Measurements from ENCODE around the gene TIGD3. TPM values are rescaled to one million over a fixed set of nuclear protein-coding genes. Genes with fewer than 3 reads are reported as not detected.

The TIGD3 gene
- total and polyA plus RNA-seq, 9 of the 15 experiments (the other 6 are each of a cell fraction or from before 2014, with no cell fraction given) = 0.06 to 1.3 (median 0.56) TPM

GRCh38 chr11:65362320-65362931 lies 7.9 kb downstream of the TIGD3 start (continued):
- TF ChIP-seq IRF9 (tag; IDR thresholded peaks at IDR 0.05) = no peak
- no peak for TF ChIP-seq NR1H2 (CRISPR knock-in tag; IDR thresholded peaks at IDR 0.05)
- TF ChIP-seq ZNF707 (CRISPR knock-in tag; conservative IDR thresholded peaks at IDR 0.05) = no peak
- TF ChIP-seq KLF10 (CRISPR knock-in tag; IDR thresholded peaks at IDR 0.05) = no peak
- no peak for TF ChIP-seq LARP7 (IDR thresholded peaks at IDR 0.05)
- TF ChIP-seq TBL1XR1 (IDR thresholded peaks at IDR 0.05; ENCODE audit: low read length in 2 of 2) = peak in 1 of 2 experiments; percentile 54; a peak in 2 of 4 replicates
- no peak for TF ChIP-seq BDP1 (IDR thresholded peaks at IDR 0.05; ENCODE audit: insufficient read depth, insufficient read length)
- TF ChIP-seq KDM1A (IDR thresholded peaks at IDR 0.05) = 0 out of 4 replicates have a peak, but pooled peaks of 1 of the 2 experiments have one; percentile 26
- peak; percentile 34; the same call in 1 of the 2 replicates for TF ChIP-seq ZKSCAN8 (CRISPR knock-in tag; IDR thresholded peaks at IDR 0.05)
- 0 out of 4 replicates have a peak, but pooled peaks of 1 of the 2 experiments have one; percentile 16 for TF ChIP-seq ETV6 (IDR thresholded peaks at IDR 0.05; ENCODE audit: borderline replicate concordance in 1 of 2, low read depth in 2 of 2, low read length in 1 of 2)
- no peak for TF ChIP-seq ETV6 (CRISPR knock-in tag; IDR thresholded peaks at IDR 0.05; ENCODE audit: borderline replicate concordance)
- TF ChIP-seq, protein P1, sequence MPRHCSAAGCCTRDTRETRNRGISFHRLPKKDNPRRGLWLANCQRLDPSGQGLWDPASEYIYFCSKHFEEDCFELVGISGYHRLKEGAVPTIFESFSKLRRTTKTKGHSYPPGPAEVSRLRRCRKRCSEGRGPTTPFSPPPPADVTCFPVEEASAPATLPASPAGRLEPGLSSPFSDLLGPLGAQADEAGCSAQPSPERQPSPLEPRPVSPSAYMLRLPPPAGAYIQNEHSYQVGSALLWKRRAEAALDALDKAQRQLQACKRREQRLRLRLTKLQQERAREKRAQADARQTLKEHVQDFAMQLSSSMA (CRISPR knock-in tag; IDR thresholded peaks at IDR 0.05) = no peak
- no peak for TF ChIP-seq MEF2A (IDR thresholded peaks at IDR 0.05; ENCODE audit: control insufficient read depth, low read depth, low read length)
- TF ChIP-seq, protein P2, sequence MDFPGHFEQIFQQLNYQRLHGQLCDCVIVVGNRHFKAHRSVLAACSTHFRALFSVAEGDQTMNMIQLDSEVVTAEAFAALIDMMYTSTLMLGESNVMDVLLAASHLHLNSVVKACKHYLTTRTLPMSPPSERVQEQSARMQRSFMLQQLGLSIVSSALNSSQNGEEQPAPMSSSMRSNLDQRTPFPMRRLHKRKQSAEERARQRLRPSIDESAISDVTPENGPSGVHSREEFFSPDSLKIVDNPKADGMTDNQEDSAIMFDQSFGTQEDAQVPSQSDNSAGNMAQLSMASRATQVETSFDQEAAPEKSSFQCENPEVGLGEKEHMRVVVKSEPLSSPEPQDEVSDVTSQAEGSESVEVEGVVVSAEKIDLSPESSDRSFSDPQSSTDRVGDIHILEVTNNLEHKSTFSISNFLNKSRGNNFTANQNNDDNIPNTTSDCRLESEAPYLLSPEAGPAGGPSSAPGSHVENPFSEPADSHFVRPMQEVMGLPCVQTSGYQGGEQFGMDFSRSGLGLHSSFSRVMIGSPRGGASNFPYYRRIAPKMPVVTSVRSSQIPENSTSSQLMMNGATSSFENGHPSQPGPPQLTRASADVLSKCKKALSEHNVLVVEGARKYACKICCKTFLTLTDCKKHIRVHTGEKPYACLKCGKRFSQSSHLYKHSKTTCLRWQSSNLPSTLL (IDR thresholded peaks at IDR 0.05) = no peak
- no peak for TF ChIP-seq CCNT2 (IDR thresholded peaks at IDR 0.05; ENCODE audit: borderline replicate concordance, extremely low read depth, insufficient read length, low read depth, low read length)
- no peak for TF ChIP-seq POLR3A (IDR thresholded peaks at IDR 0.05; ENCODE audit: borderline replicate concordance, extremely low read depth, insufficient read depth, insufficient read length)
- no peak for TF ChIP-seq RFX5 (IDR thresholded peaks at IDR 0.05; ENCODE audit: low read depth, low read length)
- peak; percentile 62 for TF ChIP-seq TAL1 (IDR thresholded peaks at IDR 0.05)
- TF ChIP-seq ZNF830 (CRISPR knock-in tag; IDR thresholded peaks at IDR 0.05) = no peak
- TF ChIP-seq RCOR1 (IDR thresholded peaks at IDR 0.05; ENCODE audit: borderline replicate concordance in 1 of 2, low read depth in 2 of 2, low read length in 2 of 2) = no peak; a peak in 1 of 4 replicates
- TF ChIP-seq, protein P3, sequence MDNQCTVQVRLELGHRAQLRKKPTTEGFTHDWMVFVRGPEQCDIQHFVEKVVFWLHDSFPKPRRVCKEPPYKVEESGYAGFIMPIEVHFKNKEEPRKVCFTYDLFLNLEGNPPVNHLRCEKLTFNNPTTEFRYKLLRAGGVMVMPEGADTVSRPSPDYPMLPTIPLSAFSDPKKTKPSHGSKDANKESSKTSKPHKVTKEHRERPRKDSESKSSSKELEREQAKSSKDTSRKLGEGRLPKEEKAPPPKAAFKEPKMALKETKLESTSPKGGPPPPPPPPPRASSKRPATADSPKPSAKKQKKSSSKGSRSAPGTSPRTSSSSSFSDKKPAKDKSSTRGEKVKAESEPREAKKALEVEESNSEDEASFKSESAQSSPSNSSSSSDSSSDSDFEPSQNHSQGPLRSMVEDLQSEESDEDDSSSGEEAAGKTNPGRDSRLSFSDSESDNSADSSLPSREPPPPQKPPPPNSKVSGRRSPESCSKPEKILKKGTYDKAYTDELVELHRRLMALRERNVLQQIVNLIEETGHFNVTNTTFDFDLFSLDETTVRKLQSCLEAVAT (IDR thresholded peaks at IDR 0.05) = 0 out of 4 replicates have a peak, but pooled peaks of 1 of the 2 experiments have one; percentile 50
- 0 out of 2 replicates have a peak, but pooled peaks have one; percentile 16 for TF ChIP-seq MAX (CRISPR knock-in tag; IDR thresholded peaks at IDR 0.05)
